ENCODE results near the gene CEP41.

DNA sequence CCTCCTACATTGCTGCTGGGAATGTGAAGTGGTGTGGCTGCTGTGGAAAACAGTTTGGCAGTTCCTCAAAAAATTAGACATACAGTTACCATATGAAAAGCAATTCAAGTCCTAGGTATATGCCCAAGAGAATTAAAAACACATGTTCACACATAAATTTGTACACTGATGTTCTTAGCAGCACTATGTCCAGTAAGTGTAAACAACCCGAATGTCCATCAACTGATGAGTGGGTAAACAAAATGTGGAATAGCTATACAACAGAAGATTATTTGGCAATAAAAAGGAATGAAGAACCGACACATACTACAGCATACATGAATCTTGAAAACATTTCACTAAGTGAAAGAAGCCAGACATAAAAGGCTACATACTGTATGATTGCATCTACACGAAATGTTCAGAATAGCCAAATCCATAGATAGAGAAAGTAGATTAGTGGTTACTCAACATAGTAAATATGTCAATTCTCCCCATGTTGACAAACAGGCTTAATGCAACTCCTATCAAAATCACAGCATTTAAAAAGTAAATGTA, 17.2 kb downstream of the CEP41 start:
- TF ChIP-seq GATA3 (IDR thresholded peaks at IDR 0.05; ENCODE audit: low read depth, low read length) (peak; percentile 42; the same call in 1 of the 2 replicates), GATA2 (IDR thresholded peaks at IDR 0.05; ENCODE audit: low read depth, low read length) (no peak)
